H1 (cell line): ENCODE measurements around the gene KRTAP12-4. TPM values are rescaled to one million over a fixed set of nuclear protein-coding genes. Genes with fewer than 3 reads are reported as not detected.
A peak's percentile ranks its signal among the peaks of the same experiment; 100 is the strongest.

Experiments
- CTCF ChIA-PET: fragments of 300-600 bp; sonication (Branson Sonifier 250); formaldehyde crosslinking; loops from one replicate; lab custom pipeline; 2021; ENCODE audit not compliant: partially characterized antibody; lab: Charles Lee
- POLR2A ChIA-PET: fragments of 300-600 bp; sonication (Branson Sonifier 250); formaldehyde crosslinking; loops from one replicate; lab custom pipeline; 2021; ENCODE audit warnings: inconsistent platforms; ENCODE audit not compliant: partially characterized antibody; lab: Charles Lee
- DNase-seq, 2 experiments: peaks; one replicate each; pipeline versions ENCODE4 v3.0.0 to v3.0.0-alpha.2; 2010 to 2022; ENCODE audit warnings: low spot score in 2 of 2, low read depth in 1 of 2, mixed read lengths in 1 of 2
- FAIRE-seq: peaks from 2 replicates; lab custom pipeline; 2011; peaks lifted over from hg19 to GRCh38; lab: Jason Lieb, UNC
- H2AFZ ChIP-seq: 2 replicates; pipeline ENCODE4 v1.8.1; 2012; ENCODE audit warnings: low read length, inconsistent platforms
- H2AK5ac ChIP-seq: 2 replicates; pipeline ENCODE4 v1.6.1; 2013; ENCODE audit warnings: low read depth, low read length
- H2BK120ac ChIP-seq: replicated peaks from 2 replicates; pipeline ENCODE3; 2013; ENCODE audit warnings: low read depth, low read length, inconsistent platforms
- H2BK12ac ChIP-seq: 2 replicates; pipeline ENCODE4 v1.6.1; 2013; ENCODE audit warnings: low read depth, low read length
- H2BK15ac ChIP-seq: 2 replicates; pipeline ENCODE4 v1.6.1; 2013; ENCODE audit warnings: low read length
- H2BK20ac ChIP-seq: 2 replicates; pipeline ENCODE4 v1.6.1; 2013; ENCODE audit warnings: low read length
- H2BK5ac ChIP-seq: 2 replicates; pipeline ENCODE4 v1.6.1; 2013; ENCODE audit warnings: low read depth, low read length
- H3K14ac ChIP-seq: 2 replicates; pipeline ENCODE4 v1.6.1; 2013; ENCODE audit warnings: inconsistent platforms; ENCODE audit not compliant: insufficient read length
- H3K18ac ChIP-seq: 2 replicates; pipeline ENCODE4 v1.6.1; 2013; ENCODE audit warnings: low read length; ENCODE audit errors: extremely low read depth
- H3K23ac ChIP-seq: 2 replicates; pipeline ENCODE4 v1.6.1; 2013; ENCODE audit warnings: inconsistent platforms; ENCODE audit not compliant: insufficient read length
- H3K23me2 ChIP-seq: 2 replicates; pipeline ENCODE4 v1.6.1; 2013; ENCODE audit warnings: low read depth, low read length
- H3K27ac ChIP-seq: 2 replicates; pipeline ENCODE4 v1.6.1; 2011; ENCODE audit warnings: low read depth, low read length, inconsistent platforms
- H3K27me3 ChIP-seq, 4 experiments: replicated peaks in 1 of 4; 1 replicate in 1 of 4; 2 replicates in 3 of 4; pipeline versions ENCODE4 v1.6.1 to v1.8.1; 2011 to 2013; ENCODE audit warnings: low read length in 3 of 4, mild to moderate bottlenecking in 3 of 4, inconsistent platforms in 2 of 4, mixed read lengths in 2 of 4, moderate library complexity in 1 of 4; ENCODE audit not compliant: control insufficient read depth in 3 of 4, insufficient read depth in 3 of 4; ENCODE audit errors: extremely low read depth in 1 of 4
- H3K36me3 ChIP-seq, 4 experiments: 2 replicates each; pipeline versions ENCODE4 v1.6.1 to v1.8.1; 2011 to 2013; ENCODE audit warnings: mild to moderate bottlenecking in 4 of 4, low read length in 3 of 4, moderate library complexity in 2 of 4, control low read depth in 1 of 4, inconsistent platforms in 1 of 4; ENCODE audit not compliant: insufficient read depth in 4 of 4, control insufficient read depth in 2 of 4
- H3K4ac ChIP-seq: replicated peaks from 2 replicates; pipeline ENCODE3; 2013; ENCODE audit warnings: low read length, low read depth, mixed read lengths, inconsistent platforms; ENCODE audit not compliant: insufficient read length
- H3K4me1 ChIP-seq, 4 experiments: replicated peaks in 1 of 4; 1 replicate in 1 of 4; 2 replicates in 3 of 4; pipeline versions ENCODE4 v1.6.1 to v1.8.1; 2011 to 2013; ENCODE audit warnings: low read length in 3 of 4, inconsistent platforms in 2 of 4, mixed read lengths in 1 of 4; ENCODE audit not compliant: insufficient read depth in 4 of 4, control insufficient read depth in 3 of 4
- H3K4me2 ChIP-seq, 2 experiments: 2 replicates each; pipeline versions ENCODE4 v1.6.1 to v1.8.1; 2011 to 2013; ENCODE audit warnings: low read depth in 2 of 2, low read length in 2 of 2, control low read depth in 1 of 2, inconsistent platforms in 1 of 2, mild to moderate bottlenecking in 1 of 2; ENCODE audit not compliant: insufficient read depth in 1 of 2
- H3K4me3 ChIP-seq, 4 experiments: fragments of 200-600, 300-600 bp in 1 of 4; sonication (generic), shearing (Covaris generic), sonication (Bioruptor Twin) in 1 of 4; 2 replicates each; pipeline versions ENCODE4 v1.5.1 to v1.8.1; 2011 to 2016; ENCODE audit warnings: low read length in 4 of 4, low read depth in 3 of 4, control low read depth in 2 of 4, inconsistent platforms in 2 of 4, mild to moderate bottlenecking in 2 of 4, mixed read lengths in 1 of 4, moderate library complexity in 1 of 4; ENCODE audit not compliant: insufficient read depth in 2 of 4; ENCODE audit errors: extremely low read depth in 1 of 4
- H3K56ac ChIP-seq: replicated peaks from 2 replicates; pipeline ENCODE3; 2013; ENCODE audit warnings: low read depth, mild to moderate bottlenecking, mixed read lengths, low read length, inconsistent platforms; ENCODE audit not compliant: insufficient read length
- H3K79me1 ChIP-seq: 2 replicates; pipeline ENCODE4 v1.6.1; 2013; ENCODE audit warnings: low read depth, low read length, control low read depth
- H3K79me2 ChIP-seq, 2 experiments: 2 replicates each; pipeline versions ENCODE4 v1.6.1 to v1.8.1; 2012 to 2013; ENCODE audit warnings: low read length in 2 of 2, mild to moderate bottlenecking in 2 of 2, inconsistent platforms in 1 of 2; ENCODE audit not compliant: insufficient read depth in 2 of 2, control insufficient read depth in 1 of 2
- H3K9ac ChIP-seq, 4 experiments: replicated peaks in 1 of 4; 1 replicate in 1 of 4; 2 replicates in 3 of 4; pipeline versions ENCODE4 v1.6.1 to v1.8.1; 2011 to 2013; ENCODE audit warnings: low read depth in 3 of 4, low read length in 3 of 4, control low read depth in 2 of 4, mild to moderate bottlenecking in 2 of 4, moderate library complexity in 2 of 4, inconsistent platforms in 1 of 4; ENCODE audit errors: extremely low read depth in 1 of 4
- H3K9me3 ChIP-seq, 2 experiments: 2 replicates each; pipeline versions ENCODE4 v1.6.1 to v1.8.1; 2012 to 2013; ENCODE audit warnings: mild to moderate bottlenecking in 2 of 2, moderate library complexity in 2 of 2, control low read depth in 1 of 2, inconsistent platforms in 1 of 2, low read depth in 1 of 2, low read length in 1 of 2, mixed read lengths in 1 of 2; ENCODE audit not compliant: insufficient read depth in 2 of 2
- H4K20me1 ChIP-seq, 2 experiments: replicated peaks in 1 of 2; 2 replicates each; pipeline versions ENCODE3 to v1.8.1; 2011 to 2013; ENCODE audit warnings: inconsistent platforms in 2 of 2, low read length in 2 of 2, mild to moderate bottlenecking in 1 of 2; ENCODE audit not compliant: insufficient read depth in 2 of 2, control insufficient read depth in 1 of 2
- H4K5ac ChIP-seq: 2 replicates; pipeline ENCODE4 v1.6.1; 2013; ENCODE audit warnings: low read length, low read depth, mixed read lengths, inconsistent platforms; ENCODE audit not compliant: insufficient read length
- H4K8ac ChIP-seq: 2 replicates; pipeline ENCODE4 v1.8.0; 2013; ENCODE audit warnings: mild to moderate bottlenecking, moderate library complexity, low read length, inconsistent platforms; ENCODE audit not compliant: insufficient read depth; ENCODE audit errors: extremely low read depth
- H4K91ac ChIP-seq: replicated peaks from 2 replicates; pipeline ENCODE3; 2013; ENCODE audit warnings: low read length, mixed read lengths, inconsistent platforms; ENCODE audit not compliant: insufficient read length
- ASH2L ChIP-seq: fragments of 200-600, 300-600 bp; sonication (generic); IDR thresholded peaks from one replicate; pipeline ENCODE4 v1.7.1; 2017; ENCODE audit warnings: low read length
- BRCA1 ChIP-seq: IDR thresholded peaks from 2 replicates; pipeline ENCODE4 v1.6.1; 2012; ENCODE audit warnings: low read depth, low read length, improper control_type of control experiment
- CTBP2 ChIP-seq: IDR thresholded peaks from 2 replicates; pipeline ENCODE4 v1.7.0; 2011; ENCODE audit warnings: borderline replicate concordance, mild to moderate bottlenecking, moderate library complexity, mixed read lengths, low read length; ENCODE audit not compliant: insufficient read depth, insufficient read length
- KDM1A ChIP-seq: fragments of 200-600, 300-600 bp; sonication (generic); IDR thresholded peaks from 2 replicates; pipeline ENCODE4 v1.7.1; 2016; ENCODE audit warnings: mild to moderate bottlenecking, low read length, borderline replicate concordance
- KDM5A ChIP-seq: fragments of 200-600 bp; IDR thresholded peaks from 2 replicates; pipeline ENCODE4 v1.7.1; 2012; ENCODE audit warnings: mild to moderate bottlenecking, low read length, inconsistent platforms, mixed read lengths
- POU5F1 ChIP-seq: IDR thresholded peaks from 2 replicates; pipeline ENCODE4 v1.6.1; 2011; ENCODE audit warnings: low read depth, mild to moderate bottlenecking, low read length, moderate library complexity
- RNF2 ChIP-seq: fragments of 200-900, 300-1000 bp; sonication (generic); IDR thresholded peaks from 2 replicates; pipeline ENCODE4 v1.7.1; 2016; ENCODE audit warnings: borderline replicate concordance, low read depth, mild to moderate bottlenecking, antibody characterized with exemption, low read length; ENCODE audit not compliant: poor library complexity, severe bottlenecking; ENCODE audit errors: missing control alignments
- YY1 ChIP-seq: IDR thresholded peaks from 2 replicates; pipeline ENCODE4 v1.6.1; 2011; ENCODE audit warnings: low read depth, mild to moderate bottlenecking, low read length
- WGBS, 2 experiments: shearing (Covaris generic) in 1 of 2; methylation state at CpG; one replicate each; pipeline versions ENCODE4 v1.1.6 to v1.1.7; 2013 to 2015; ENCODE audit warnings: low lambda C conversion rate in 2 of 2, mixed read lengths in 2 of 2, inconsistent platforms in 1 of 2, low coverage in 1 of 2, missing lambda C conversion rate in 1 of 2; ENCODE audit not compliant: insufficient replicate concordance in 2 of 2, insufficient coverage in 1 of 2, insufficient read length in 1 of 2; ENCODE audit errors: extremely low coverage in 1 of 2, missing lambda C conversion rate in 1 of 2; 5-methylcytosine and 5-hydroxymethylcytosine counted together
- polyA plus RNA-seq, 7 experiments: library from polyadenylated mRNA; depleted of rRNA in 3 of 7; stranded (reverse) in 5 of 7; unstranded in 2 of 7; fragments of >200 nt in 5 of 7; fragments of 200-250 nt in 2 of 7; gene quantifications; 1 replicate in 5 of 7; 2 replicates in 1 of 7; 4 replicates in 1 of 7; pipeline versions ENCODE4 v1.2.1 to v1.2.3, GENCODE V29; 2011 to 2013; ENCODE audit warnings: missing spikeins in 2 of 7, mixed read lengths in 2 of 7
- total RNA-seq: library from RNA; stranded (reverse); fragmentation: NEBNext Ultra II Directional; extraction: Animal tissue kit (Norgen Biotek cat#: 25700); gene quantifications from 2 replicates; pipeline ENCODE4 v1.2.1, GENCODE V29; 2021

Gene KRTAP12-4
- total and polyA plus RNA-seq, 2 of the 8 experiments (the other 6 are each of a cell fraction or from before 2014, with no cell fraction given), result not detected

DNA sequence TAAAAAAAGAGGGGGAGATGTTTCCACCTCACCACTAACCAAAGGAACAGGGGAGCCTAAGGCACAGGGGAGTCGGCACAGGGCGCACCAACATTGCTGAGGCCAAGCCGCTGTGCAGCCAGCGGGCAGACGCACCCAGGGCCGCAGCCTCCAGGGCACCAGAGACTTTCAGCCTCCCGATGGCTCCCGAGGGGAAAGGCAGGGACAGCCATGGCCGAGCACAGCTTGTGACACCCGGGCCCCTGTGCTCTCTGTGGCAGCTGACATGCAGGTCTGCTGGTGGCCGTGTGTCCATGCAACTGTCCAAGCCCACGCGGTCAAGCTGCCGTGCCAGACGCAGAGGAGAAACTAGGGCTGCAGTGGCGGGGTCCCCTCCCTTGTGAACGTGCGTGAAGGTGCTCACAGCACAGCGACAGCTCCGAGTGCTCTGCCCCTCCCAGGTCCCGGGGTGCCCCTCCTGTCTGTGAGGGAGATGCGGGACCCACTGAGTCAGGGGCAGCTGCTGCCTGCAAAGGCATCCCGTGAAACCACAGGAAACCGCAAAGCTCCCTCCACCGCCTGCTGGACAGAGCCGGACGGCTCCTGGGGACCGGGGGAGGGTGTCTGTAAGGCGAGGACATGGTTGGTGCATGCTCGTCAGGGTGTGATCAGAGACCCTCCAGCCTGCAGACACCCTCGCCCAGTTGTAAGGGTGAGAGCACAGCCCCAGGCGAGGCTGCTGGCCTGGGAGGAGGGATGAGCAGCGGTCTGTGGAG is 5.7 kb downstream of the KRTAP12-4 start:
- 93% methylated on average over 33 of the region's 33 CpGs; no CpG with 5 or more reads in 1 of the 2 experiments for WGBS, 2 experiments
- no peak overlapping the region for H3K4me2 ChIP-seq

More for the DNA sequence above, 5.7 kb downstream of the KRTAP12-4 start:
- ChIA-PET CTCF (interaction anchor here (0.8 to 2.1 kb wide), 4 partner anchors 17 to 151 kb away, joined by 3 to 8 read pairs (median 4); no protein-coding TSS in a partner anchor), POLR2A (no interaction called here)
- Histone ChIP-seq H3K18ac (peak overlapping the region; percentile 32; the same call in 1 of the 2 replicates), H4K91ac (no peak overlapping the region), H3K4ac (no peak overlapping the region), H3K23ac (no peak overlapping the region), H3K27me3 (peaks cover 0 to 2% (median 0%) of the 10 kb centered on the region in 4 experiments; a peak in 1 of 7 replicates), H3K4me1 (peaks cover 0 to 14% (median 4%) of the 10 kb centered on the region in 4 experiments; a peak in 3 of 7 replicates), H2AFZ (no peak overlapping the region), H3K79me2 (no peaks in the 10 kb centered on the region), H3K79me1 (no peaks in the 10 kb centered on the region; the same call in 1 of the 2 replicates), H3K56ac (no peak overlapping the region), H3K36me3 (no peaks in the 10 kb centered on the region), H4K20me1 (no peaks in the 10 kb centered on the region), H3K9me3 (peaks cover 0 to 3% of the 10 kb centered on the region in 2 experiments; a peak in 3 of 4 replicates), H3K4me3 (no peak overlapping the region), H2BK5ac (no peak overlapping the region), H2BK15ac (0 out of 2 replicates have a peak overlapping the region, but pooled peaks have one; percentile 16), H4K5ac (no peak overlapping the region), H2AK5ac (no peak overlapping the region), H4K8ac (peak overlapping the region; percentile 18; the same call in 1 of the 2 replicates), H3K27ac (no peak overlapping the region), H3K23me2 (no peaks in the 10 kb centered on the region), H3K9ac (no peak overlapping the region), H3K14ac (no peak overlapping the region), H2BK120ac (no peak overlapping the region), H2BK20ac (no peak overlapping the region), H2BK12ac (peak overlapping the region; percentile 80; the same call in 1 of the 2 replicates)
- no peak for TF ChIP-seq POU5F1
- TF ChIP-seq BRCA1, result no peak
- no peak for TF ChIP-seq KDM1A
- no peak for TF ChIP-seq ASH2L
- no peak for TF ChIP-seq RNF2
- TF ChIP-seq YY1, result no peak
- no peak for TF ChIP-seq CTBP2
- no peak for TF ChIP-seq KDM5A
- DNase-seq (no peak), FAIRE-seq (no peak)
